ENCODE measurements around the gene WWOX. TPM values are rescaled to one million over a fixed set of nuclear protein-coding genes. Genes with fewer than 3 reads are reported as not detected.

Gene WWOX
- total and polyA plus RNA-seq, 2 of the 4 experiments (the other 2 are of a cell fraction), result 2.7 to 5.4 TPM

DNA sequence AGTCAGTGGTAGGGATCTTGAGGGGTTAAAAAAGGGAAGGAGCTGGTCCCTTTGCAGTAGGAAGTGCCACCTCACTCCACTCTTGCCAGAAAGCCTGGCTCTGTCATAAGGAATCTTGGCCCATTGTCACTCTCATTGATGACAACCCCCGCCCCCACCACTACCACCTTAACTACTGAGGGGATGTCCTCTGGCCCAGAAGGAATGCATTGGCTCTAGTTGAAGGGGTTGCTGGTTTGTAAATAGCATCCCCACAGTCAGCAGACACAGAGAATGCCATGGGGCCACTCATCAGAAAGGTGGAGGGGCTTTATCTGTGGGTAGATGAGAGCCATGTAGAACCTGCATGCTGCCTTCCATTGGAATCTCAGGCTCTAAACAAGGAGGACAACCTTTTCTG lies 316.2 kb downstream of the WWOX start:
- H2BK120ac ChIP-seq (ENCODE audit: low read depth, low read length), result no peak overlapping the region
- H3K9me3 ChIP-seq (ENCODE audit: control insufficient read depth, insufficient read depth, low read length), result peaks cover 12% of the 10 kb centered on the region
- WGBS, 2 experiments (ENCODE audit: extremely low coverage in 2 of 2, insufficient read length in 1 of 2), result no CpG with 5 or more reads among the region's 1 CpG
- H3K18ac ChIP-seq (ENCODE audit: low read depth, low read length), result no peak overlapping the region
- DNase-seq, result no peak
- in situ Hi-C loops (cut with MboI; ENCODE audit: low sequenced_read_pairs) (no loop called here), dilution Hi-C loops (cut with HindIII; ENCODE audit: low sequenced_read_pairs, unreplicated experiment) (no loop called here), intact Hi-C loops (cut with micrococcal nuclease) (no loop called here)
- no peak overlapping the region for H3K4me2 ChIP-seq (ENCODE audit: low read depth, low read length)
- TF ChIP-seq RAD21 (IDR thresholded peaks at IDR 0.05; ENCODE audit: low read length) (no peak), POLR2A (IDR thresholded peaks at IDR 0.05; ENCODE audit: low read depth, low read length) (no peak), NFE2L2 (IDR thresholded peaks at IDR 0.05; ENCODE audit: low read depth, low read length) (no peak), FOS (IDR thresholded peaks at IDR 0.05; ENCODE audit: low read depth, low read length) (no peak)
- TF ChIP-seq, protein P1, sequence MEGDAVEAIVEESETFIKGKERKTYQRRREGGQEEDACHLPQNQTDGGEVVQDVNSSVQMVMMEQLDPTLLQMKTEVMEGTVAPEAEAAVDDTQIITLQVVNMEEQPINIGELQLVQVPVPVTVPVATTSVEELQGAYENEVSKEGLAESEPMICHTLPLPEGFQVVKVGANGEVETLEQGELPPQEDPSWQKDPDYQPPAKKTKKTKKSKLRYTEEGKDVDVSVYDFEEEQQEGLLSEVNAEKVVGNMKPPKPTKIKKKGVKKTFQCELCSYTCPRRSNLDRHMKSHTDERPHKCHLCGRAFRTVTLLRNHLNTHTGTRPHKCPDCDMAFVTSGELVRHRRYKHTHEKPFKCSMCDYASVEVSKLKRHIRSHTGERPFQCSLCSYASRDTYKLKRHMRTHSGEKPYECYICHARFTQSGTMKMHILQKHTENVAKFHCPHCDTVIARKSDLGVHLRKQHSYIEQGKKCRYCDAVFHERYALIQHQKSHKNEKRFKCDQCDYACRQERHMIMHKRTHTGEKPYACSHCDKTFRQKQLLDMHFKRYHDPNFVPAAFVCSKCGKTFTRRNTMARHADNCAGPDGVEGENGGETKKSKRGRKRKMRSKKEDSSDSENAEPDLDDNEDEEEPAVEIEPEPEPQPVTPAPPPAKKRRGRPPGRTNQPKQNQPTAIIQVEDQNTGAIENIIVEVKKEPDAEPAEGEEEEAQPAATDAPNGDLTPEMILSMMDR (conservative IDR thresholded peaks at IDR 0.05; ENCODE audit: low read depth, low read length), result no peak
- no TSS peak for BruUV-seq (replicated peaks)
- no peak overlapping the region for H3K4me3 ChIP-seq (ENCODE audit: insufficient read depth, low read depth, low read length)
- H2AFZ ChIP-seq (replicated peaks; ENCODE audit: low read length, poor library complexity), result no peak overlapping the region
- no peak overlapping the region for H3K14ac ChIP-seq (replicated peaks; ENCODE audit: low read depth, low read length)
- no peak overlapping the region for H3K23ac ChIP-seq (ENCODE audit: low read depth, low read length)
- H2BK15ac ChIP-seq (ENCODE audit: low read depth, low read length), result no peak overlapping the region
- H3K27ac ChIP-seq (ENCODE audit: insufficient read depth, low read length), result no peak overlapping the region
- ChIA-PET POLR2A (ENCODE audit: unreplicated experiment) (no interaction called here), CTCF (no interaction called here)
- H4K20me1 ChIP-seq (ENCODE audit: insufficient read depth, low read length), result no peaks in the 10 kb centered on the region
- no peak overlapping the region for H4K91ac ChIP-seq (ENCODE audit: insufficient read depth, low read depth, low read length)
- H3K9me1 ChIP-seq (ENCODE audit: insufficient read depth, low read length), result no peaks in the 10 kb centered on the region
- ATAC-seq (ENCODE audit: low read depth), result no peak
- no peaks in the 10 kb centered on the region for H3K27me3 ChIP-seq (ENCODE audit: control insufficient read depth, insufficient read depth, low read length)
- no peak overlapping the region for H3K9ac ChIP-seq (ENCODE audit: low read depth, low read length)
- no peak overlapping the region for H3K56ac ChIP-seq (ENCODE audit: extremely low read depth, insufficient read depth, low read length)
- H3K36me3 ChIP-seq (ENCODE audit: control insufficient read depth, insufficient read depth, low read length), result no peaks in the 10 kb centered on the region
- H3K79me1 ChIP-seq (ENCODE audit: low read depth in 1 of 2, low read length in 2 of 2), result no peaks in the 10 kb centered on the region
- no peak overlapping the region for H3K4ac ChIP-seq (ENCODE audit: low read depth, low read length)
- no peak overlapping the region for H4K8ac ChIP-seq (ENCODE audit: low read depth in 2 of 2, low read length in 2 of 2)
- H2AK9ac ChIP-seq (replicated peaks; ENCODE audit: low read depth, low read length, poor library complexity), result no peak overlapping the region
- H2BK20ac ChIP-seq (ENCODE audit: low read depth, low read length), result no peak overlapping the region
- H2BK5ac ChIP-seq (ENCODE audit: low read depth, low read length, poor library complexity, severe bottlenecking), result no peak overlapping the region
- H4K5ac ChIP-seq (ENCODE audit: low read depth, low read length), result no peak overlapping the region
- H3K4me1 ChIP-seq (ENCODE audit: control insufficient read depth, insufficient read depth, low read length), result no peaks in the 10 kb centered on the region
- H2AK5ac ChIP-seq (ENCODE audit: low read depth, low read length), result no peak overlapping the region
